ENCODE results near the gene ADH6.

ADH6 gene

GRCh38 chr4:99219072-99219471 is at the start of gene ADH6:
ADH6 (minus strand) TSS chr4:99219246; CDS start chr4:99219152, 94 bp downstream.
- no peaks in the 10 kb centered on the region for H3K27me3 ChIP-seq
- no peaks in the 10 kb centered on the region for H3K36me3 ChIP-seq
- H3K9me3 ChIP-seq: no peaks in the 10 kb centered on the region
- TF ChIP-seq, protein P1, sequence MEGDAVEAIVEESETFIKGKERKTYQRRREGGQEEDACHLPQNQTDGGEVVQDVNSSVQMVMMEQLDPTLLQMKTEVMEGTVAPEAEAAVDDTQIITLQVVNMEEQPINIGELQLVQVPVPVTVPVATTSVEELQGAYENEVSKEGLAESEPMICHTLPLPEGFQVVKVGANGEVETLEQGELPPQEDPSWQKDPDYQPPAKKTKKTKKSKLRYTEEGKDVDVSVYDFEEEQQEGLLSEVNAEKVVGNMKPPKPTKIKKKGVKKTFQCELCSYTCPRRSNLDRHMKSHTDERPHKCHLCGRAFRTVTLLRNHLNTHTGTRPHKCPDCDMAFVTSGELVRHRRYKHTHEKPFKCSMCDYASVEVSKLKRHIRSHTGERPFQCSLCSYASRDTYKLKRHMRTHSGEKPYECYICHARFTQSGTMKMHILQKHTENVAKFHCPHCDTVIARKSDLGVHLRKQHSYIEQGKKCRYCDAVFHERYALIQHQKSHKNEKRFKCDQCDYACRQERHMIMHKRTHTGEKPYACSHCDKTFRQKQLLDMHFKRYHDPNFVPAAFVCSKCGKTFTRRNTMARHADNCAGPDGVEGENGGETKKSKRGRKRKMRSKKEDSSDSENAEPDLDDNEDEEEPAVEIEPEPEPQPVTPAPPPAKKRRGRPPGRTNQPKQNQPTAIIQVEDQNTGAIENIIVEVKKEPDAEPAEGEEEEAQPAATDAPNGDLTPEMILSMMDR (IDR thresholded peaks at IDR 0.05): no peak
- H3K4me3 ChIP-seq (ENCODE audit: low read depth in 1 of 2, low read length in 1 of 2): no peak within 1 kb of the TSS
- H3K4me1 ChIP-seq (ENCODE audit: control insufficient read depth in 1 of 2, insufficient read depth in 1 of 2, low read depth in 1 of 2, low read length in 1 of 2): no peaks in the 10 kb centered on the region
- no peak within 1 kb of the TSS for H3K27ac ChIP-seq

DNA sequence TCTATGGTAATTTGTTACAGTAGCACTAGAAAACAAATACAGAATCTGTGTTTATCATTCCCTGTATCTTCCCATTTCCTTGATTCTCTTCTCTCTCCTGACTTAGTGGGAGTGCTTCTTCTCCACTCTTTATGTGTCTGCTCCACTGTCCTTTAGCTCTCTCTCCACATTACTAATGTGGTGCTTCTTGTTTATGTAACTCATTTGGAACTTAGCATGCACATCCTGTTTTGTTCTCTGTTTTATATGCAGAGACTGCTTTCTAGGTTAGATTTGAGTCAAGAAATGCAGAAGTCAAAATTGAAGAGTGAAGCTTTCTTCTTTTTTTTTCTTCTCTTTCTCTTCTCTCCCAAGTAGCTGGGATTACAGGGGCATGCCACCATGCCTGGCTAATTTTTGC is 45.9 kb upstream of the ADH6 start:
- no peaks in the 10 kb centered on the region for H3K27me3 ChIP-seq
- no peak overlapping the region for H3K4me3 ChIP-seq (ENCODE audit: low read depth in 1 of 2, low read length in 1 of 2)
- no peak overlapping the region for H3K27ac ChIP-seq
- H3K36me3 ChIP-seq: no peaks in the 10 kb centered on the region
- TF ChIP-seq, protein P1 (IDR thresholded peaks at IDR 0.05): no peak
- no peaks in the 10 kb centered on the region for H3K9me3 ChIP-seq
- no peaks in the 10 kb centered on the region for H3K4me1 ChIP-seq (ENCODE audit: control insufficient read depth in 1 of 2, insufficient read depth in 1 of 2, low read depth in 1 of 2, low read length in 1 of 2)

- no peaks in the 10 kb centered on the region for H3K36me3 ChIP-seq
- no peaks in the 10 kb centered on the region for H3K27me3 ChIP-seq
- TF ChIP-seq, protein P1 (IDR thresholded peaks at IDR 0.05): no peak
- H3K4me3 ChIP-seq (ENCODE audit: low read depth in 1 of 2, low read length in 1 of 2): no peak overlapping the region
- H3K9me3 ChIP-seq: no peaks in the 10 kb centered on the region
- H3K27ac ChIP-seq: no peak overlapping the region
- H3K4me1 ChIP-seq (ENCODE audit: control insufficient read depth in 1 of 2, insufficient read depth in 1 of 2, low read depth in 1 of 2, low read length in 1 of 2): no peaks in the 10 kb centered on the region
Measured at GRCh38 chr4:99252746-99253145, 33.7 kb upstream of the ADH6 start.

DNA sequence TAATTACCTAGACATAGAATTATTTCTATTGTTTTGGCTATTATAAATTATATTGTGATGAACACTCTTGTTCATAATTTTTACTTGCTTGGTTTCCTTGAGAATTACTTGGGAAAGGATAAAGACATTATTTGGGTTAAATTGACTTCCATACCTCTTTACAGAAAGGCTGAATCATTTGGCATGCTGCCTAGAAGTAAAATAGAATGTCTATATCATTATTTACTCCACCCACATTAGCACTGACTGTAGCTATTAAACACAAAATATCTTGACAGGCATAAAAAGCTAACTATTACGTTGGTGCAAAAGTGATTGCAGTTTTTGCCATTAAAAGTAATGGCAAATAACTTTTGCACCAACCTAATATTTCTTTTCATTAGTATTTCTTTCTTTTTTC is 29.7 kb upstream of the ADH6 start:
- no peaks in the 10 kb centered on the region for H3K27me3 ChIP-seq
- H3K36me3 ChIP-seq: no peaks in the 10 kb centered on the region
- no peaks in the 10 kb centered on the region for H3K4me1 ChIP-seq (ENCODE audit: control insufficient read depth in 1 of 2, insufficient read depth in 1 of 2, low read depth in 1 of 2, low read length in 1 of 2)
- no peak overlapping the region for H3K27ac ChIP-seq
- no peak overlapping the region for H3K4me3 ChIP-seq (ENCODE audit: low read depth in 1 of 2, low read length in 1 of 2)
- no peaks in the 10 kb centered on the region for H3K9me3 ChIP-seq
- TF ChIP-seq, protein P1 (IDR thresholded peaks at IDR 0.05): no peak

- H3K36me3 ChIP-seq: no peaks in the 10 kb centered on the region
- no peak overlapping the region for H3K4me3 ChIP-seq (ENCODE audit: low read depth in 1 of 2, low read length in 1 of 2)
- TF ChIP-seq, protein P1 (IDR thresholded peaks at IDR 0.05): no peak
Measured at GRCh38 chr4:99235955-99236354, 16.9 kb upstream of the ADH6 start.

More at GRCh38 chr4:99235955-99236354, 16.9 kb upstream of the ADH6 start:
- Histone ChIP-seq H3K27me3 (no peaks in the 10 kb centered on the region), H3K27ac (no peak overlapping the region), H3K4me1 (ENCODE audit: control insufficient read depth in 1 of 2, insufficient read depth in 1 of 2, low read depth in 1 of 2, low read length in 1 of 2) (no peaks in the 10 kb centered on the region), H3K9me3 (no peaks in the 10 kb centered on the region)
